GM18867 (cell line): Measurements from ENCODE around the gene KRTAP12-2.
"Not testable (repeated sequence)": the region's sequence is repeated elsewhere in the genome, so short reads cannot be mapped to it uniquely, and the experiment has no call there.

Source experiments
- ATAC-seq: cut with Tn5 transposase; IDR thresholded peaks from one replicate; pipeline ENCODE4 v1.9.1; 2021; ENCODE audit warnings: mild to moderate bottlenecking, moderate library complexity; ENCODE audit not compliant: unreplicated experiment

KRTAP12-2 gene

DNA sequence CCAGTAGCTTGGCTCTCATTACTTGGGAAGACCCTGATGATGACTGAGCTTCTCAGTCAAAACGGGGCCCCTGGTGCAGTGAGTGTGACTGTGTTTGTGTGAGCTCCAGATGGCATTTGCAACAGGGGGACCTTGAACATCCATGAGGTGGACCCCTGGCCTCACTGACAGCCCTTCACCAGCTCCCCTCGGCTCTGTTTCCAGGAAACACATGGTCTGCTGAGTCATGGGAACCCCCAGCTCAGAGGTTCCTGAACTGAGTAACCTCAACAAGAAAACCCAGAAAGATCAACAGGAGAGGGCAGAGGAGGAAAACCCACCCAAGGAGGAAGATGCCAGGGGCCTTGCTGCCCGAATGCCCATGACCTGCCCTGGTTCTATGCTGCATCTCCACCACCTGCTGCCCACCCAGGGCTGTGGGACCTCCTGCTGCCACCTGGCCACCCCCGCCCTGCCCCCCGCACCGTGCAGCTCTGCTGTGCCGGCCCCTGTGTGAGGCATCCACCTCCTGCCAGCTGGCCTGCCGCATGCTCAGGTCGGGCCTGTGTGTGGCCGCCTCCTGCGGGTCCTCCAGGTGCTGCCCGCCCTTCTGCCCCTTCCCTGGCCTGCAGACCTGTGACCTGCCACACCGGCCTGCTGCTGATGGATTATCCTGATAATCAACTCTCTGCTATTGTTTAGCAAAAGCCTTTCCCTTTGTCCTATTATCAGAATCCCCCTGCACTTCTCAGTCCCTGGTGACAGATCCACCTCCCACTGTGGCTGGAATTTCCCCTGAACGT lies 19.5 kb upstream of the KRTAP12-2 start:
- ATAC-seq: no peak

DNA sequence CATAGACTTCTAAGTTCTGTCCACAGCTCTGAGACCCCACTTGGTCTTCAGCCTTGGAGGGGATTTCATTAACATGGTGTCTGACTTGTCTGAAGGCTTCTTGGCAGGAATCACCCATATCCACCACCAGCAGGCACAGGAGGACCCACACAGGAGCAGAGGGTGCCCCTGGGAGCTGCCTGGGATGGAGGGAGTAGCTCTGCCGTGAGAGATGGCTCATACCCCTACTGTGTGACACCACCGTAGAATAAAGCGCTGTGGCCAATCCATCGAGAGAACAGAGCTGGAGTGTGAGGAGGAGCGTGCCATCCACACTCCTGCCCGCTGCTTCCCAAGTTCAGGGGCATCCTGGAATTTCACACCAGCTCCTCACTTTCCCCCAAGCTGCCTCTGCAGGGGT lies 18.3 kb upstream of the KRTAP12-2 start:
- not testable (repeated sequence) for ATAC-seq

DNA sequence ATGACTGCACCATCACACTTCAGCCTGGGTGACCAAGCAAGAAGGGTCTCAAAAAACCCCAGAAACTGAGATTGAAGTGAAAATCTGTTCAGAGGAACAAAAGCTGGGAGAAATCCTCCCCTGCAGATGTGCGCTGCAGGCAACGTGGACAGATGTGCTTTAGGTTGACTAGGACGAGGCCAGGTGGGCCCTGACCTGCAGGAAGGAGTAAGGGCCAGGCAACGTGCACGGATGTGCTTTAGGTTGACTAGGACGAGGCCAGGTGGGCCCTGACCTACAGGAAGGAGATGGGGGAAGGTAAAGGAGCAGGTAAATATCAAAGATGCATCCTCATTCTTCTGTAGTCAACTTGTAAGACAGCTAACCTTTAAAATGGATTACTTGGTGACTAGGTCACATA lies 17.8 kb upstream of the KRTAP12-2 start:
- ATAC-seq: no peak

DNA sequence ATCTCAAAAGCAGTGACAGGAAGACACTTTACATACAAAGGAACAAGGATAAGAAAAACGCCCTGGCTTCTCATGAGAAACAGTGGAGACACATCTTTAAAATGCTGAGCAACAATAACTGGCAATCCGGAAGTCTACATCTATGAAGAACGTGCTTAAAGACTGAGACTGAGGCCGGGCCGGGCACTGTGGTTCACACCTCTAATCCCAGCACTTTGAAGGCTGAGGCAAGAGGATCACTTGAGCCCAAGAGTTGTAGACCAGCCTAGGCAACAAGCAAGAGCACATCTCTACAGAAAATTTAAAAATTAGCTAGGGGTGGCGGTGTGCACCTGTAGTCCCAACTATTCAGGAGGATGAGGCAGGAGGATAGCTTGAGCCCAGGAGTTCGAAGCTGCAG lies 17.4 kb upstream of the KRTAP12-2 start:
- ATAC-seq: no peak

DNA sequence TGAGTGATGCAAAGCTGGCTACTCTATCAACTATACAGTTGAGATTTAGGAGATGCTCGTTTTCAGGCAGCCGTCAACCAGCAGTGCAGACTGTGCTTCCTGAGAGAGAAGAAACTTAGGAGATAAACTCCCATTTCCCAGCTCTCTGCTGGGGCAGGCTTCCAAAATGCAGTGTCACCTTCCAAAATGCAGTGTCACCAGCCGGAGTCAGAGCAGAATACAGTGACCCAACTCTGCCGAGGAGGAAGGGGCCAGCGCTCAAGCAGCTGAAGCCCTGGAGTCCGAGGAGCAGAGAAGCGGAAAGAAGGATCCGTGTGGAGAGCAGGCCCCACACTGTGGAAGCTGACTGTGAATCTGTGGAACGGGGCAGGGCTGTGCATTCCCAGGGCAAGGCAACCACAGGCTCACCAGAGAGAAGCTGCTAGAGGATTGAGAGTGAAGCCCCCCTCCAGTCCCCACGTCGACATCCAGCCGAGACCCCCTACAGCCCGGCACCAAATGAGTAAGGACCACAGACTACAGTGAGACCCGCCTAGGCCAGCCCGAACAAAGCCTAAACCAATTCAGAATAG lies 15.9 kb upstream of the KRTAP12-2 start:
- no peak for ATAC-seq

DNA sequence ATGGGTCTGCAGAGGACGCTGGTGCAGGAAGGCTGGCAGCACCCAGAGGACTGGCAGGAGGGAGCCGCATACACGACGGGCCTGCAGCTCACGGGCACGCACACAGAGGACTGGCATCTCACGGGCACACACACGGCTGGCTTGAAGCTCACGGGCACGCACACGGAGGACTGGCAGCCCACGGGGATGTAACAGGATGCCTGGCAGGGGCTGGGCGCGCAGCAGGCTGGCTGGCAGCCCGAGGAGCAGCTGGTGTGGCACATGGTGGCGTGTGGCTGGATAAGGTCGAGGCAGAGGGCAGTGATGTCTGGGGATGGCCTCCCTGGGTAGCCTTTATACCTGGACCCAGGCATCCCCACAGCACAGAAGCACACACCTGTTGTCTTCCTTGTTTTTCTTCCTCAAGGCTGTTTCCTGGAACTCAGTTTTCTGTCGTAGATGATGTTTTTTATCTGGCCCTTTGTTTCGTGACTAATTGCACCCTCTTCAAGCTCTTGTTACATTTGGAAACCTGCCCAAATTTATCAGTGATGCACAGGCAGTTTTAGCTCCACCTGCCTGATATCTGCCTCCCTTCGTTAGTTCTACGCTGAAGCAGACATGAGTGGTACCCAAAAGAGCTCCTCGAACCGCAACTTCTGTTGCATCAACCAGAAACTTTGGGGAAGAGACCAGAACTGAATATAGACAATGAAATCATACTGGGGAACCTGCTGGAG lies 15.3 kb upstream of the KRTAP12-2 start, which contains the start of gene KRTAP12-1:
Gene KRTAP12-1 (minus strand): TSS at position 303 of the 719 bp plus-strand sequence. CDS start 40 bp downstream, at position 263.
- ATAC-seq: no peak

DNA sequence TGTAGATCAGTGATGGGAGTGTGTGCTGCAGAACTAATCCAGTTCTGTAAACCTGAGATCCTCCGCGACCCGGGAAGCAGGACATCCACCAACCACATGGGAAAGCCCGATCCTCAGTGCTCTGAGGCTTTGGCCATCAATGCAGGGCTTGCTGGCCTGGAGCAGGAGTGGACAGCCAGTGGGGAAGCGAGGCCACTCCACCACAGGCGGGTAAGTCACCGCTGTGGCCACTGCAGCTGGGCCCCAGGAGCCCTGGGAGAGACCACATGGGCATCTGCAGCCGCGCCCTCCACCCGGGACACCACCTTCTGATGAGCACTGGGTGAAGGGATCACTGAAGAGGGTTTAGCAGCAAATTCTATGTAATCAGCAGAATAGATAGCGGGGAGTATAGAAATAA lies 14.4 kb upstream of the KRTAP12-2 start:
- ATAC-seq: no peak

DNA sequence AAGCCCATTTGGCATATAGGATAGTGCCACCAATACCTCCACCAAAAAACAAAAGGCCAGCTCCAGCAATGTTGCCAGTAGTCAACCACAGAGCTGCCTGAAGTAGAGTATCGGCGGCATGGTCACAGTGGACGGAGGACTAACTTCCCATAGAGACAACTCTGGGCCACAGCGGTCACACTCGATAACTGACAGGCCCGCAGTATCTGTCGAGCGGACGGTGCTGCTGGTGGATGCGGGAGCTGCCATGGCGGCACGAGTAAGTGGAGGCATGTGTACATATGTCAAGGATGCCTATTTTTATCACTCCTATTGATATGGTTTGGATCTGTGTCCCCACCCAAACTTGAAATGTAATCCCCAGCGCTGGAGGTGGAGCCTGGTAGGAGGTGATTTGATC lies 11.2 kb upstream of the KRTAP12-2 start:
- ATAC-seq: no peak

DNA sequence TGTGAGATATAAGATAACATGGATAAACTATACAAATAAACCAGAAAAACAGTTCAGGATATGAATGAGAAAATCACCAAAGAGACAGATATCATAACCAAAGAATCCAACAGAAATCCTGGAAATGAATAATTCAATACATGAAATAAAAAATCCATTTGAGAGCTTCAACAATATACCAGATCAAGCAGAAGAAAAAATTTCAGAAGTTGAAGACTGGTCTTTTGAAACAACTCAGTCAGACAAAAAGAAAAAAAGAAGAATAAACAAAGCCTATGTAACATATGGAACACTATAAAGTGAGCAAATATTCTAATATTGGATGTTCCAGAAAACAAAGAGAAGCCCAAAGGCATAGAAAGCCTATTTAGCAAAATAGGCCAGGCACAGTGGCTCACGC lies 5.2 kb upstream of the KRTAP12-2 start:
- no peak for ATAC-seq

DNA sequence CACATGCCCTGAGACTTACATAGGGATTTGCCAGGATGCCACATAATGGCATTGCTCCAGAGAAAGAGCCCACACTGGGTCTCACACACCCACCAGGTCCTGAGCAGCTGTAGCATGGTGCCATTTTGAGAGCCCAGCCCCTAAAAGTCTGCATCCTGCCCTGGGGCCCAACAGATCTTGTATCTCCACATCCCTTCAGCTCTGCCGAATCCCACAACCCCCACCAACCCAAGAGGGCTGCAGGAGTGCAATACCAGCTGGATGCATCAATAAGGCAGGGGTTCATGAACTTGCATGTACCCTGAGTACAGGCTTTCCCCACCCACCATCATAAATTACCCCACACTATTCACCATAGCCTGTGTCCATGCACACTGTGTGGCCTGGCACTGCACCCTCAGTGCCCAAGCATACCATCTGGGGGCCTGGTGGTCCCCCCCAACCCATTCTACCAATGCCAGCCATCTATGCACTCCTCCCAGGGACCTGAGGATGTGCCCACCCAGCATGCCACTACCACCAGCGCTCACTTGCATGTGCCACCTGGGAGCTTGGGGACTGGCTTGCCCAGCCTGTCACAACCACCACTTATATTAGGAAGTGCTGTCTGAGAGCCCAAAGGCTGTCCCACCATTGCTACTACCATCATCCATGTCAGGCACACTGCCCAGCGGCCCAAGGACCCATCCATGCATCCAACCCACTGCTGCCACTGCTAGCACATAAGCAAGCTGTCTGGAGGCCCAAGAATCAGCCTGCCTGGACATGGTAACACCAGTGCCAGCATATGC lies 4.1 kb upstream of the KRTAP12-2 start:
- no peak for ATAC-seq

DNA sequence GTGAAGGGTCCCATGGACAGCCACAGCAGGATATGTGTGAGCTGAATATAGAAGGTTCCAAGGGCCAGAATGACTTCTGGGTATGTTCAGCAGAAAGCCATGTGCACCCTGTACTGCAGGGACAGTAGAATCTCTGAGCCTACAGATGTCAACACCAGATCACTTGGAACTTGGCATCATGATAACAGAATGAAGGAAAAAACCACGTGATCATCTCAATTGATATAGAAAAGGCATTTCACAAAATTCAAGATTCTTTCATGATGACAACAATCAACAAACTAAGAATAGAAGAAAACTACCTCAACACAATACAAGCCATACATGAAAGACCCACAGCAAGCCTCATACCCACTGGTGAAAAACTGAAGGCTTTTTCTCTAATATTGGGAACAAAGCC lies 885 bp upstream of the KRTAP12-2 start:
- no peak for ATAC-seq

DNA sequence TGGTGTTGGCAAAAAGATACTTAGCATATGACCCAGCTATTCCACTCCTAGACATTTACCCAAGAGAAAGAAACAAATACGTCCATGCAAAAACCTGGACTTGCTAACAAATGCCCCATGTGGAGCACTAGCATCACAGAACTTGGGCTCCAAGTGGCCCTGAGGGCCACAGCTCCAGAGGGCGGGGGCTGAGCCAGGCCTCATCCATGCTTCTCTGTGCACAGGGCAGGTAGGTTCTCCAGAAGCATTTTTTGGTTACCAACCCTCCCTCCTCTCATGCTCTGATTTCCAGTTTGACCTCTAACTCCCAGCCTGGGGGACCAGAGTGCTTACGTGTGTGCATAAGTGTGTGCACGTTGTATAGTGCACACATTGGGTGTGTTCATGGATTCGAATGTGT lies 2.0 kb downstream of the KRTAP12-2 start:
- ATAC-seq: no peak

DNA sequence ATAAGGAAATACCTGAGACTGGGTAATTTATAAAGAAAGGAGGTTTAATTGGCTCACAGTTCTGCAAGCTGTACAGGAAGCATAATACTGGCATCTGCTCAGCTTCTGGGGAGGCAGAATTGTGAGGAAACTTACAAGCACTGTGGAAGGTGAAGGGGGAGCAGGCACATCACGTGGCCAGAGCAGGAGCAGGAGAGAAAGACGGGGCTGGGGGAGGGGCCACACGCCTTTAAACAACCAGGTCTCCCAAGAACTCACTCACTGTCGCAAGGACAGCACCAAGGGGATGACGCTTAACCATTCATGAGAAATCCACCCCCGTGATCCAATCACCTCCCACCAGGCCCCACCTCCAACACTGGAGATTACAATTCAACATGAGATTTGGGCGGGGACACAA lies 5.2 kb downstream of the KRTAP12-2 start:
- not testable (repeated sequence) for ATAC-seq

DNA sequence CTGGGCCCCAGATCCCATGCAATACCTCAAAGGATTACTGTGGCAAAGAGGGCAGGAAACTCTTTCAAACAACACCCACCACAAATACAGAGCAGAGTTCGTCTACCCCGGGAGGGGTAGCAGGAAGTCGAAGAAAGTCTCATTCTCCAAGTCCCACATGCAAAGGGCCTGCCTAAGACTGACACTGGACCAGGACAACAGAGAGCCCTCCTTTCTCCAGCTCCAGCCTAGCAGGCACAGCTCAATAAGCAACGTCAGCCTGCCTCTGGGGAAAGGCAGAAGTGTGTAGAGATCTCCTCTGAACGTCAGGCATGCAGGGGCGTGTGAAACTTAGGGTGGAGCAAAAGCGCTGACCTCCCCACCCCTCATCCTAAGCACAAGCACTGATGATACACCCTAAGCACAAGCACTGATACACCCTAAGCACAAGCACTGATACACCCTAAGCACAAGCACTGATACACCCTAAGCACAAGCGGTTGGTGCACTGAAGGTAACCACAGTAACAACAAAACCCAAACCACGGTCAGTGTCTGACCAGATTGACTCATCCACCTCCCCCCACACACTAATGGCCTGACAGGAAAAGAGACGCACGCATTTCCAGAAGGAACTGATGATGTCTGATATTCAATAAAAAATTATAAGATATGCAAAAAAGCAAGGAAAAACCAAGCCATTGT lies 7.7 kb downstream of the KRTAP12-2 start:
- no peak for ATAC-seq

DNA sequence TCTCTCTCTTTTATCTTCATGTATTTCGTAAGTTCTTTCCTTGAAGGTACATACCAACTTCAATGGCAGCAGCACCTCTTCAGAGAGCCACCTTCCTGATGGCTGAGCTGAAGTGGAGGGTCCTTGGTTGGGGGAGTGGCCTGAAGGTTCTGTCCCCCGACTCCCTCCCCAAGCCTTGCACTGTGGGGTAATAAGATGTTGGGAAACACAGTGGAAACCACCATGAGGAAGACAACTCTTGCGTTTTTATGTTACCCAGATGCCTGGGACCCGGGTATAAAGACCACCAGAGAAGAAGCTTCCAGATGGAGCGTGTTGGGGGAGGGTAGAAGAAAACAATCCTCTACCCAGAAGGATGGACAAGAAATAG lies 8.2 kb downstream of the KRTAP12-2 start:
- no peak for ATAC-seq

DNA sequence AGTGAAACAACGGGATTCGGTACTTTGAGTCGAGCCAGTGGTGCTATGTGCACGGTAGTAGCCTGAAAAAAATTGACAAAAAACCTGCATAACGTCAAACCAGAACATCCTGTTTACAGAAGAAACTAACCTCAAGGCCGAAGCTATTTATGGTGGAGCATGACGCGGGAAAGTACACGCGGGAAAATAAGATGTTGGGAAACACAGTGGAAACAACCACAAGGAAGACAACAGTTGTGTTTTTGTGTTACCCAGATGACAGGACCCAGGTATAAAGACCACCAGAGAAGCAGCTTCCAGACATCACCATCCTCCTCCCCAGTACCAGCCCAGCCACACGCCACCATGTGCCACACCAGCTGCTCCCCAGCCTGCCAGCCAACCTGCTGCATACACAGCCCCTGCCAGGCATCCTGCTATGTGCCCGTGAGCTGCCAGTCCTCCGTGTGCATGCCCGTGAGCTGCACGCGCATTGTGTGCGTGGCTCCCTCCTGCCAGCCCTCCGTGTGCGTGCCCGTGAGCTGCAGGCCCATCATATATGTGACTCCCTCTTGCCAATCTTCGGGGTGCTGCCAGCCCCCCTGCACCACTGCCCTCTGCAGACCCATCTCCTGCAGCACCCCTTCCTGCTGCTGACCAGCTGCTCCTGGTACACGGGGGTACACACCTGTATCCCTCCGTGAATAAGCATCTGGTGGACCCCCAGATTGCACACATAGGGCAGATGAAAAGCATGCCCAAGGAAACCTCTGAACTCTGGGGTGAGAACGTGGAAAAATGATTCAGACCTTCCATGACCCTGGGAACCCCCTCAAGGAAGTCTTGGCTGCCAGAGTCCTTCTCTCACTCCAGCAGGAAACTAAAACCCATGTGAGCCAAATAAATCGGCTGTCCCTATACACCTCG lies 8.8 kb downstream of the KRTAP12-2 start, which contains the start of gene KRTAP12-3:
Gene KRTAP12-3 (plus strand): TSS at position 298 of the 906 bp plus-strand sequence. CDS start 48 bp downstream, at position 346.
- no peak for ATAC-seq

DNA sequence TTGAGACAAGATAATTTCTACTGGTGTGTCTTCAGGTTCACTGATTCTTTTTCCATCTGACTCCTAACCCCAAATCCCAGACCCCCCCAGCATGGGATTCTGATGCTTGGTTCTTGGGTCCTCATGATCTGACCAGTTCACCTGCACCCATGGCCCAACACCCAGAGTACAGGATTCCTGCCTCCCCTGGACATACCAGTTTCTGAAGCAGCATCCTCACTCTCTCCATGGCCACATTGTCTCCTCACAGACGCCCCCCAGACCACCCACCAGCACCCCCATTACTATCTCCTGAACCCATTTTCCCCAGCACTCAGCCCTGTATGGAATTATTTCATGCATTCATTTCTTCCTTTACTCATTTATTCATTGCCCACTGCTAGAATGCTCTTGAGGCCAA lies 9.9 kb downstream of the KRTAP12-2 start:
- no peak for ATAC-seq

DNA sequence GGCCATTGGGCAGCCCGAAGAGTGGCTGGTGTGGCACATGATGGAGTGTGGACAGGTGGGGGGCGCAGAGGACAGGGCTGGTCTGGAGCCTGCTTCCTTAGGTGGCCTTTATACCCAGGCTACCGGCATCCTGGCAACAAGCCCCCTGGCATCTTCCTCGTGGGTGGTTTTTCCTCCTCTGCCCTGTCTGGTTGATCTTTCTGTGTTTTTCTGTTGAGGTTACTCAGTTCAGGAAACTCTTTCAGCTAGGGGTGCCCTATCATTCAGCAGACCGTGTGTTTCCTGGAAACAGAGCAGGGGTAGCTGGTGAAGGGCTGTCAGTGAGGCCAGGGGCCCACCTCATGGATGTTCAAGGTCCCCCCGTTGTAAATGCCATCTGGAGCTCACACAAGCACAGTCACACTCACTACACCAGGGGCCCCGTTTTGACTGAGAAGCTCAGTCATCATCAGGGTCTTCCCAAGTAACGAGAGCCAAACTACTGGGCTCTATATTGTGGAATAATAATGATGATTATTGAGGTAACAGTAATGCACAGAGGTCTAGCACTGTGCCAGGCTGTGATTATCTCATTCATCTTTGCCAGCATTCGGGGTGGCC lies 12.1 kb downstream of the KRTAP12-2 start, which contains the start of gene KRTAP12-4:
Gene KRTAP12-4 (minus strand): TSS at position 84 of the 600 bp plus-strand sequence. CDS start 45 bp downstream, at position 39.
- no peak for ATAC-seq
